MM.1S (cell line): ENCODE data around the gene DCAF8L2.

Experiments used
- DNase-seq: peaks from one replicate; pipeline ENCODE4 v3.0.0-alpha.2; 2015
- H2AFZ ChIP-seq: fragments of 300-600 bp; sonication (generic); 2 replicates; pipeline ENCODE4 v1.6.0; 2016; ENCODE audit warnings: antibody characterized with exemption, low read length
- H3F3A ChIP-seq: fragments of 300-600 bp; sonication (generic); 2 replicates; pipeline ENCODE4 v1.6.1; 2016; ENCODE audit warnings: mild to moderate bottlenecking, antibody characterized with exemption, low read length, moderate library complexity, mixed read lengths; ENCODE audit not compliant: insufficient read depth
- H3K27ac ChIP-seq: fragments of 300-600 bp; sonication (generic); 2 replicates; pipeline ENCODE4 v1.5.1; 2016; ENCODE audit warnings: mild to moderate bottlenecking, low read length
- H3K27me3 ChIP-seq: fragments of 300-600 bp; sonication (generic); replicated peaks from 2 replicates; pipeline ENCODE4 v1.6.0; 2016; ENCODE audit warnings: low read length; ENCODE audit not compliant: insufficient read depth
- H3K36me3 ChIP-seq: fragments of 300-600 bp; sonication (generic); replicated peaks from 2 replicates; pipeline ENCODE4 v1.6.1; 2016; ENCODE audit warnings: mild to moderate bottlenecking, low read length, mixed read lengths; ENCODE audit not compliant: insufficient read depth
- H3K4me1 ChIP-seq: fragments of 300-600 bp; sonication (generic); 2 replicates; pipeline ENCODE4 v1.6.1; 2016; ENCODE audit warnings: low read length, mixed read lengths
- H3K4me2 ChIP-seq: fragments of 300-600 bp; sonication (generic); 2 replicates; pipeline ENCODE4 v1.6.0; 2016; ENCODE audit warnings: low read depth, low read length
- H3K4me3 ChIP-seq: fragments of 300-600 bp; sonication (generic); 2 replicates; pipeline ENCODE4 v1.5.1; 2016; ENCODE audit warnings: low read length, mixed read lengths
- H3K79me2 ChIP-seq: fragments of 300-600 bp; sonication (generic); 2 replicates; pipeline ENCODE4 v1.6.1; 2016; ENCODE audit warnings: mixed run types, low read length, mixed read lengths
- H3K9ac ChIP-seq: fragments of 300-600 bp; sonication (generic); 2 replicates; pipeline ENCODE4 v1.6.1; 2016; ENCODE audit warnings: low read length, mixed read lengths
- H3K9me2 ChIP-seq: fragments of 300-600 bp; sonication (generic); replicated peaks from 2 replicates; pipeline ENCODE4 v1.6.1; 2016; ENCODE audit warnings: mild to moderate bottlenecking, low read length, mixed read lengths; ENCODE audit not compliant: insufficient read depth
- H3K9me3 ChIP-seq: fragments of 300-600 bp; sonication (generic); replicated peaks from 2 replicates; pipeline ENCODE4 v1.6.1; 2016; ENCODE audit warnings: mild to moderate bottlenecking, low read length, mixed read lengths; ENCODE audit not compliant: insufficient read depth
- H4K20me1 ChIP-seq: fragments of 300-600 bp; sonication (generic); 2 replicates; pipeline ENCODE4 v1.6.1; 2016; ENCODE audit warnings: mild to moderate bottlenecking, low read length, moderate library complexity, mixed read lengths; ENCODE audit not compliant: insufficient read depth
- EZH2 ChIP-seq: fragments of 300-600 bp; sonication (generic); optimal IDR thresholded peaks from 2 replicates; pipeline ENCODE3; 2017; ENCODE audit warnings: low read depth, mild to moderate bottlenecking, antibody characterized with exemption, low read length, mixed read lengths
- EZH2phosphoT487 ChIP-seq: fragments of 300-600 bp; sonication (generic); IDR thresholded peaks from 2 replicates; pipeline ENCODE4 v1.6.1; 2018; ENCODE audit warnings: antibody characterized with exemption, low read length
- TF ChIP-seq, protein P1 (sequence below): fragments of 300-600 bp; sonication (generic); IDR thresholded peaks from 2 replicates; pipeline ENCODE4 v1.5.1; 2016; ENCODE audit warnings: antibody characterized with exemption, low read length, mixed read lengths

DCAF8L2 gene

GRCh38 chrX:27715610-27716009 lies 125.5 kb downstream of the DCAF8L2 start:
- H3K36me3 ChIP-seq: no peaks in the 10 kb centered on the region
- TF ChIP-seq EZH2phosphoT487: no peak
- TF ChIP-seq, protein P1, sequence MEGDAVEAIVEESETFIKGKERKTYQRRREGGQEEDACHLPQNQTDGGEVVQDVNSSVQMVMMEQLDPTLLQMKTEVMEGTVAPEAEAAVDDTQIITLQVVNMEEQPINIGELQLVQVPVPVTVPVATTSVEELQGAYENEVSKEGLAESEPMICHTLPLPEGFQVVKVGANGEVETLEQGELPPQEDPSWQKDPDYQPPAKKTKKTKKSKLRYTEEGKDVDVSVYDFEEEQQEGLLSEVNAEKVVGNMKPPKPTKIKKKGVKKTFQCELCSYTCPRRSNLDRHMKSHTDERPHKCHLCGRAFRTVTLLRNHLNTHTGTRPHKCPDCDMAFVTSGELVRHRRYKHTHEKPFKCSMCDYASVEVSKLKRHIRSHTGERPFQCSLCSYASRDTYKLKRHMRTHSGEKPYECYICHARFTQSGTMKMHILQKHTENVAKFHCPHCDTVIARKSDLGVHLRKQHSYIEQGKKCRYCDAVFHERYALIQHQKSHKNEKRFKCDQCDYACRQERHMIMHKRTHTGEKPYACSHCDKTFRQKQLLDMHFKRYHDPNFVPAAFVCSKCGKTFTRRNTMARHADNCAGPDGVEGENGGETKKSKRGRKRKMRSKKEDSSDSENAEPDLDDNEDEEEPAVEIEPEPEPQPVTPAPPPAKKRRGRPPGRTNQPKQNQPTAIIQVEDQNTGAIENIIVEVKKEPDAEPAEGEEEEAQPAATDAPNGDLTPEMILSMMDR: no peak
- no peak for TF ChIP-seq EZH2

GRCh38 chrX:27728291-27728690 lies 138.1 kb downstream of the DCAF8L2 start:
- Histone ChIP-seq H3K9me3 (no peaks in the 10 kb centered on the region), H3K9ac (no peak overlapping the region), H4K20me1 (no peaks in the 10 kb centered on the region), H2AFZ (no peak overlapping the region), H3K4me3 (no peak overlapping the region), H3K4me2 (no peak overlapping the region), H3K27ac (no peak overlapping the region), H3K4me1 (no peaks in the 10 kb centered on the region), H3K9me2 (no peaks in the 10 kb centered on the region), H3F3A (no peaks in the 10 kb centered on the region), H3K36me3 (no peaks in the 10 kb centered on the region), H3K79me2 (no peaks in the 10 kb centered on the region), H3K27me3 (no peaks in the 10 kb centered on the region)
- DNase-seq: no peak
- TF ChIP-seq, protein P1: no peak
- TF ChIP-seq EZH2phosphoT487 (no peak), EZH2 (no peak)

More at GRCh38 chrX:27715610-27716009, 125.5 kb downstream of the DCAF8L2 start:
- H4K20me1 ChIP-seq: no peaks in the 10 kb centered on the region
- DNase-seq: no peak
- H3K4me3 ChIP-seq: no peak overlapping the region
- no peaks in the 10 kb centered on the region for H3K9me3 ChIP-seq
- H2AFZ ChIP-seq: no peak overlapping the region
- H3K4me2 ChIP-seq: no peak overlapping the region
- H3F3A ChIP-seq: no peaks in the 10 kb centered on the region
- H3K79me2 ChIP-seq: no peaks in the 10 kb centered on the region
- no peaks in the 10 kb centered on the region for H3K27me3 ChIP-seq
- H3K9ac ChIP-seq: no peak overlapping the region
- H3K9me2 ChIP-seq: no peaks in the 10 kb centered on the region
- no peak overlapping the region for H3K27ac ChIP-seq
- no peaks in the 10 kb centered on the region for H3K4me1 ChIP-seq

DNA sequence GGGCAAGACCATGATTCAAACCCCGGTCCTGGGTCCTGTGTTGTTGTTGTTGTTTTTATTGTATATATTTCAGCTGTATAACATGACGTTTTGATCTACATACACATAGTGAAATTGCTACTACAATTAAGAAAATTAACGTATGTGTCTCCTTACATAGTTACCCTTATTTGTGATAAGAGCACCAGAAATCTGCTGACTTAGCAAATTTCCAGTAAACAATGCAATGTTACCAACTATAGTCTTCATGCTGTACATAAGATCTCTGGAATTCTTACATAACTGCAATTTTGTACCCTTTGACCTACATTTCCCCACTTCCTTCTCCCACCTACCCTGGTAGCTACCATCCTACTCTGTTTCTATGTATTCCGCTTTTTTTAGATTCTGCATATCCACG lies 141.8 kb downstream of the DCAF8L2 start:
- Histone ChIP-seq H3F3A (no peaks in the 10 kb centered on the region), H3K9me3 (no peaks in the 10 kb centered on the region), H3K27me3 (no peaks in the 10 kb centered on the region), H3K4me2 (no peak overlapping the region), H3K4me1 (no peaks in the 10 kb centered on the region), H3K4me3 (no peak overlapping the region), H3K79me2 (no peaks in the 10 kb centered on the region), H3K9ac (no peak overlapping the region), H3K27ac (no peak overlapping the region), H2AFZ (no peak overlapping the region), H3K36me3 (no peaks in the 10 kb centered on the region), H3K9me2 (no peaks in the 10 kb centered on the region), H4K20me1 (no peaks in the 10 kb centered on the region)
- DNase-seq: no peak
- no peak for TF ChIP-seq EZH2
- TF ChIP-seq, protein P1: no peak
